Mammary epithelial cell (primary cell): Measurements from ENCODE around the gene UBE2E1.

Experiments used
- CTCF ChIP-seq, 2 donors: IDR thresholded peaks in 1 of 2; conservative IDR thresholded peaks in 1 of 2; 2 replicates each; pipeline ENCODE4 v1.5.1; 2011 to 2012; ENCODE audit warnings: inconsistent platforms in 2 of 2, low read length in 2 of 2, mild to moderate bottlenecking in 2 of 2, control low read depth in 1 of 2, low read depth in 1 of 2; ENCODE audit not compliant: insufficient read depth in 1 of 2; ENCODE audit errors: extremely low read depth in 1 of 2
- EZH2 ChIP-seq: IDR thresholded peaks from 2 replicates; pipeline ENCODE4 v1.6.1; 2012; ENCODE audit warnings: low read length, inconsistent platforms, borderline replicate concordance

GRCh38 chr3:23808525-23808924, 2.8 kb downstream of the UBE2E1 start:
- TF ChIP-seq EZH2 (no peak), CTCF (conservative IDR thresholded peaks at IDR 0.05 in 1 of 2, IDR thresholded peaks at IDR 0.05 in 1 of 2; ENCODE audit: extremely low read depth in 1 of 2, insufficient read depth in 1 of 2, low read depth in 1 of 2, low read length in 2 of 2) (no peak)
